GM21423 (cell line): ENCODE measurements around the gene PTPN23.
"Not testable (repeated sequence)": the region's sequence is repeated elsewhere in the genome, so short reads cannot be mapped to it uniquely, and the experiment has no call there.

Source experiments
- ATAC-seq: cut with Tn5 transposase; IDR thresholded peaks from one replicate; pipeline ENCODE4 v1.9.1; 2021; ENCODE audit warnings: mild to moderate bottlenecking, moderate library complexity; ENCODE audit not compliant: unreplicated experiment

Gene PTPN23

GRCh38 chr3:47440131-47440530, 59.3 kb downstream of the PTPN23 start:
- no peak for ATAC-seq

DNA sequence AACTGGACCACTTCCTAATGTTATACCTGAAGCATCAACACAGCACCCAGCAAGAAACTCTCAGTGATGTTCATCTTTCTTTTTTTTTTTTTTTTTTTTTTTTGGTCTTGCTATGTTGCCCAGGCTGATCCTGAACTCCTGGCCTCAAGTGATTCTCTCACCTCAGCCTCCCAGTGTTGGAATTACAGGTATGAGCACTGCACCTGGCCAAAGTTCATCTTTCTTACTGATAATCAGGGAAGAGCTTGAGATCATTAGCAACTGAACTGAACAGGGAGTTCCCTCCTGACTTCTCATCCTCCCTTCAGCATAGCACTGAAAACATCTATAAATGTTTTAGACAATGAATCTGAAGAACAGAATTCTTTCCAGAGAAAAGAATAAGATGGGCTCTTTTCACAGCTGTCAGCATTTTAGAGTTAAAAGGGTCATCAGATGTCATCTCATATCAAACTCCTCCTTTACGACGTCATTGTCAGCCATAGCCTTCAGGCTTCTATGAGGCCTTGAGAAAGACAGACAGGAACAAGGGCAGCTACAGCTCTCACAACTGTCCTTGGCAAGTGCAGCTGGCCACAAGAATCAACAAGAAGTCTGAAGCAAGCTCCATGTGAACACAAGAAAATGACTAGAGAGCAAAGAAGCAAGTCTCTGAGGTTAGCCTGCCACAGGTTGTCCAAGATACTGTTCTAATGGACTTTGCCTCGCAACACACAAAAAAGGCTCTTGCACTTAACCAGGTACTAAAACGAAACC, 61.2 kb downstream of the PTPN23 start:
- no peak for ATAC-seq

- no peak for ATAC-seq
These were observed 62.8 kb downstream of the PTPN23 start for GRCh38 chr3:47443611-47443995.

DNA sequence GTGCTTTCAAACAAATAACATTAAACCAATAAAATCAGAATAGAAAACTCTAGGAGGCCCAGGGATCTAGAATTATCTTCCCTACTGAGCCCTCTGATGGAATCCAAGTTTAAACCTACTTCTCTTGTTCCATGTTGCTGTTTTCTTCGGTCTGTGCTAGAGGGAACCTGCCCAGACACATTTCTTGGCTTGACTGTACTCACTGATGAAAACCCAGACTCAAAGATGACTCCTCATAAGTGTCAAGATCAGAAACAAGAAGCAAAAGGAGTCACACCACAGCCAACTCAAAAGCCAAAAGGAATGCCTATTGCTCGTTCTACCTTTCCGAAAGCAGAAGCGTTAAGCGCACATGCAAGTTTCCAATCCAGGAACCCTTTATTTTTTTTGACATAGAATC, 63.3 kb downstream of the PTPN23 start:
- no peak for ATAC-seq

DNA sequence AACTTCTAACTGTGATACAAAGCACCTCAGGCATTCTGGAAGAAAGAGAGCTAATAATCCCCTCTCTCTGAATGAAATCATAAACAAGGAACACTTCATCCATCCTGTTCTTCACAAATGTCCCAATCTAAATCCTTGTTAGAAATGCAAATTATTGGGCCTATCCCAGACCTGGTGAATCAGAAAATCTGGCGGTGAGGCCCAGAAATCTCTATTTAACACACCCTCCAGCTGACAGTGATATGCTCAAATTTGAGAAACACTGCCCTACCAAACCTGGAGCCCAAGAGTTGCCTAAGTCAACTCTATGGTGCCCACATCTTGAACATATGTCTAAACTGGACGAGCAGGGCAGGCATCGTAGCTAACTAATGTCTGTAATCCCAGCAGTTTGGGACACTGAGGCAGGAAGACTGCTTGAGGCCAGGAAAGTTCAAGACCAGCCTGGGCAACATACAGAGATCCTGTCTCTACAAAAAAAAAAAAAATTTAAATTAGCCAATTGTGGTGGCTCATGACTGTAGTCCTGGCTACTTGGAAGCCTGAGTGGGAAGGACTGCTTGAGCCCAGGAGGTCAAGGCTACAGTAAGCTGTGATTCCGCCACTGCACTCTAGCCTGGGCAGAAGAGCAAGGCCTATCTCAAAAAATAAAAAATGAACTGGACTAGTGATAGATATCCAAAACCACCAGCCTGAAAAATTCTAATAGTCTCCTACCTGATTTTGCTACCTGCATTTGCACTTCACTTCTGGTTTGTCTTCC, 71.8 kb downstream of the PTPN23 start:
- no peak for ATAC-seq

DNA sequence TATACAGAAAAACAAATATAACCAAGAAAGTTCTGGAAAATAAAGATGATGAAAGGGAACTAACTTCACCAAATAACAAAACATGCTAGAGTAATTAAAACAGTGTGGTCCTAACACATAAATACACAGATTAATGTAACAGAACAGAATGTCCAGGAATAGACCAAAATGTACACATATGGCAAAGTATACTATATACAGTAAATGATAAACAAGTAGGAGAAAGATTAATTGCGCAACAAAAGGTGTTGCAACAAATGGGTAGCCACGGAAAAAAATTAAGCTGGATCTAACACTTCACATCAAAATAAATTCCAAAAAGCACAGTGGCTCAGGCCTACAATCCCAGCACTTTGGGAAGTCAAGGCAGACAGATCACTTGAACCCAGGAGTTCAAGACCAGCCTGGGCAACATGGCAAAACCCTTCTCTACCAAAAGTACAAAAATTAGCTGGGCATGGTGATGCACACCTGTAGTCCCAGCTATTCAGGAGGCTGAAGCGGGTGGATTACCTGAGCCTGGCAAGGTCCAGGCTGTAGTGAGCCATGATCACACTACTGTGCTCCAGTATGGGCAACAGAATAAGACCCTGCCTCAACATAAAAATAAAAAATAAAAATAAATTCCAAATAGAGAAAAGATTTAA, 75.1 kb downstream of the PTPN23 start:
- ATAC-seq, result no peak

DNA sequence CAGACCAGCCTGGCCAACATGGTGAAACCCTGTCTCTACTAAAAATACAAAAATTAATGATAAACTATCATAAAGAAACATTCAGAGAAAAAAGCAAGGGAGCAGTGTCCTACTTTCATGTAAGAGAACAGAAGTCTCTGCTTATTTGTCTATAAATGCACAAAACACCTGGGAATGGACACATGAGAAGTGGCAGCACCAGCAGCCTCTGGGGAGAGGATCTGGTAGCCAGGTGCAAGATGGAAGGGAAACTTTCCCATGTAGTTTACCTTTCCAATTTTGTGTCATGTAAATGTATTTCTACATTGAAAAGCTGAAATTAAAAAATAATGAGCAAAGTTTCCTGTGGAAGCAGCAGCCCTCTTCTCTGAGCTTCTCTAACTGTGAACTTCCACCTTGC, 76.2 kb downstream of the PTPN23 start:
- no peak for ATAC-seq

DNA sequence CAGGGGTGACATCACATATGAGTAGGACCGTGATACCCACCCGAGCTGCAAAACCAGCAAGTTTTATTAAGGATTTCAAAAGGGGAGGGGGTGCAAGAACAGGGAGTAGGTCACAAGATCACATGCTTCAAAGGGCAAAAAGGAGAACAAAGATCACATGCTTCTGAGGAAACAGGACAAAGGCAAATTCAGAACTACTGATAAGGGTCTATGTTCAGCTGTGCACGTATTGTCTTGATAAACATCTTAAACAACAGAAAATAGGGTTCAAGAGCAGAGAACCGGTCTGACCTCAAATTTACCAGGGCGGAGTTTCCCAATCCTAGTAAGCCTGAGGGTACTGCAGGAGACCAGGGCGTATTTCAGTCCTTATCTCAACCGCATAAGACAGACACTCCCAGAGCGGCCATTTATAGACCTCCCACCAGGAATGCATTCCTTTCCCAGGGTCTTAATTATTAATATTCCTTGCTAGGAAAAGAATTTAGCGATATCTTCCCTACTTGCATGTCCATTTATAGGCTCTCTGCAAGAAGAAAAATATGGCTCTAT, 78.8 kb downstream of the PTPN23 start:
- not testable (repeated sequence) for ATAC-seq
